ENCODE data around the gene DCAF7. TPM values are rescaled to one million over a fixed set of nuclear protein-coding genes. Genes with fewer than 3 reads are reported as not detected.
A peak's percentile ranks its signal among the peaks of the same experiment; 100 is the strongest.

Gene DCAF7
- total and polyA plus RNA-seq, 8 donors, result 83.7 to 106 (median 100) TPM

DNA sequence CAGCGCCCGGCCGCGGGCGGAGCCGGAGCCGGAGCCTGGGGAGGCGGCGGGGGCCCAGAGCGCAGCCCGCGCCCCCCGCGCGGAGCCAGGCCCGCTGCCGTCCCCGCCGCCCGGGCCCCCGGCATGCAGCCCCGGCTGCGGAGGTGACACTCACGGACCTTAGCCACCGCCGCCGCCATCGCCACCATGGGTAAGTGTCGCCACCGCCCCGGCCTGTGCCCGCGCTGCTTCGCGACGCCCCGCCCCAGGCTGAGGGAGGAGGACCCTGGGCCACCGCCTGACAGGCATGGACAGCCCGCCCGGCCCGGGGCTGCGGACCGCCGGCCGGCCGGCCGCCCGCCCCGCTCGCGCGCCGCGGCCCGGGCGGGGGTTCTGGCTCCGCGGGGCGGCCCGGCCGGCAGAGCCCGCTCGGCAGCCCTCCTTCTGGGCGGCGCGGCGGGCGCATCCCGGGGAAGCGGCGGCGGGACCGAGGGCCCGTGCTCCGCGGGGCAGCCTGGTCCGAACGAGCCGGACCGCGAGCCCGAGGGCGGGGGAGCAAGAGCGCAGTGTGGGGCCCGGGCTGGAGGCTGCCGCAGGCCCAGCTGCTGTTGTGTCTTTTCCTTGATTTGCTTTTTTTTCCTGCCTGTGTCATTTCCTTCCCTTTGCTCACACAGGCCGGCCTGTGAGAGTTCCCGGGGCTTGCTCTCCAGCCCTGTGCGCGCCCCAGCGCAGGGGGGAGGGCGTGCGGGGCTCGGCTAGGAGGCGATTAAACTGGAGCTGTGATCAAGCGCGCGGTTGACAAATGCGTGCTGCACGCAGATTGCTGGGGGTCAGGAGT lies 72.5 kb downstream of the DCAF7 start:
- ATAC-seq (peak; percentile 7), DNase-seq (peak; percentile 53 to 95 (median 72))
- Histone ChIP-seq H3K4me3 (peak overlapping the region; percentile 57 to 69), H3K4me1 (peaks cover 13 to 51% of the 10 kb centered on the region in 2 donors), H3K9me3 (no peaks in the 10 kb centered on the region), H3K36me3 (no peaks in the 10 kb centered on the region), H3K27ac (peak overlapping the region; percentile 79 to 89), H3K27me3 (no peaks in the 10 kb centered on the region)
- no peak for TF ChIP-seq CTCF (IDR thresholded peaks at IDR 0.05)
- intact Hi-C loops (cut with DNase I), result no loop called here

DNA sequence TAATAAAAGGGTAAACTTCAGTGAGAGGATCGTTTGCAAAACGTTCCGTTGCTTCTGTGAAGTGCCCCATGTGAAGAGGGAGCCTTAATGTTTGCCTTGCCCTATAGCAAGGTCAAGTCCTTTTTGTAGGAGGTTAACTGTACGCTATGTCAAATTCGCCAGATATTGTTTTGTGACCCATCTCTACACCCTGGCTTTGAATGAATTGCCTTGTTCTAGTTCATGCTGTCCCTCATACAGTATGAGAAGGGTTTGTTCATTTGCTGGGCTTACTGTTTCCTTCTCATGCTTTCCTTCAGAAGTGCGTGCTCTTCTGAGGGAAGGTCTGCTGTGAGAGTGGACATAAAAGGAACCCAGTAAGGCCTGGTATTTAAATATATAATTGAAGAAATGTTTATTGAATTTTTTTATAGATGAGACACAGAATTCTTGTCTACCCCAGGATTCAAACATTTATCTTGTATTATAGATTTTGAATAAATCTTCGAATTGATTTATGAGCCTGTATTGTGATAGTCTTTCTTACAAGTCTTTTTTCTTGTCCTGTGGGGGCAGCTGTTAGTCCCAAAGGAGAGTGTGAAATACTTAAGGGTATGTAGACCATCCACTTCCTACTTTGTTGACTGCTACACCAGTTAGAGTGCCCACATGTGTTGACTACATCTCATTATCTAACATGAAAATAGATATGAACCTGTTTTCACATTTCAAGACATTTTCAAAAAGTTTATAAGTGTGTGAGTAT lies 73.7 kb downstream of the DCAF7 start:
- Histone ChIP-seq H3K4me1 (peaks cover 13 to 63% of the 10 kb centered on the region in 2 donors), H3K27ac (peak overlapping the region in 1 of 2 donors; percentile 89), H3K36me3 (peaks cover 0 to 7% of the 10 kb centered on the region in 2 donors), H3K27me3 (no peaks in the 10 kb centered on the region), H3K9me3 (no peaks in the 10 kb centered on the region), H3K4me3 (peak overlapping the region; percentile 57 to 69)
- intact Hi-C loops (cut with DNase I), result no loop called here
- no peak for ATAC-seq
- no peak for TF ChIP-seq CTCF (IDR thresholded peaks at IDR 0.05)
- DNase-seq, result no peak

GRCh38 chr17:63624531-63624880 lies 74.2 kb downstream of the DCAF7 start:
- Histone ChIP-seq H3K36me3 (peaks cover 0 to 7% of the 10 kb centered on the region in 2 donors), H3K9me3 (no peaks in the 10 kb centered on the region), H3K4me1 (peaks cover 18 to 68% of the 10 kb centered on the region in 2 donors), H3K27me3 (no peaks in the 10 kb centered on the region), H3K27ac (peak overlapping the region in 1 of 2 donors; percentile 89), H3K4me3 (peak overlapping the region in 1 of 2 donors; percentile 69)
- ATAC-seq, result no peak
- DNase-seq, result no peak
- intact Hi-C loops (cut with DNase I), result no loop called here
- no peak for TF ChIP-seq CTCF (IDR thresholded peaks at IDR 0.05)

DNA sequence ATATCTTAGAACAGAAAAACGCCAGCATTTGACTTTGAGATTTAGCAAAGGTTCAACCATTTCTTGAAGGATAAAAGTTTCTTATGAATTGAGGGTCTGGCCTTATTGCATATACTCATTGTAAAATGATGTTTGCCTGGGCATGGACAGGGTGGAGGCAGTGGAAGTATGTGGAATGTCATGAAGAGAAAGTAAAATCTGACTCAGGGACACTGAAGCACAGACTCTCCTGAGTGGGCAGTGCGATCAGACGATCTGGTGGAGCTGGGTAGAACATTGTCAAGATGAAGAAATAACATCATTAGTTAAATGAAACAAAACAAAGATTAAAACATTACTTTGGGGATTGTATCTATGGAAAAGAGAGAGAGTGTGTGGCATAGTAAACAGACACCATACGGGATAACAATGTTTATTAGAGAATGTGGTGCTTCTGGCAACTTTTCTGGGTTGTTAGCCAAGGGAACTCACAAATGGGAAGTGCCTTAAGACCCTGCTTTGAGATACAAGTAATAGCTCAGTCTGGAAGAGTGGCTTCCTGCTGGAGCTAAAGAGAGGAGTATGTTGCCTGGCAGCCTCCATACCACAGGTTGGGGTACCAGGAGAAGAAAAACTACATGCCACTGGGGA lies 76.4 kb downstream of the DCAF7 start:
- H3K36me3 ChIP-seq, result peaks cover 0 to 7% of the 10 kb centered on the region in 2 donors

More for the DNA sequence above, 76.4 kb downstream of the DCAF7 start:
- no peaks in the 10 kb centered on the region for H3K9me3 ChIP-seq
- peak in 2 of 4 donors; percentile 29 to 52 for DNase-seq
- no peak overlapping the region for H3K4me3 ChIP-seq
- intact Hi-C loops (cut with DNase I), result no loop called here
- H3K4me1 ChIP-seq, result peaks cover 22 to 83% of the 10 kb centered on the region in 2 donors
- no peak for TF ChIP-seq CTCF (IDR thresholded peaks at IDR 0.05)
- H3K27me3 ChIP-seq, result no peaks in the 10 kb centered on the region
- no peak for ATAC-seq
- H3K27ac ChIP-seq, result peak overlapping the region in 1 of 2 donors; percentile 69

Measured in left lung (tissue), 10 donors.